ENCODE data around the gene STPG4. TPM values are rescaled to one million over a fixed set of nuclear protein-coding genes. Genes with fewer than 3 reads are reported as not detected.

The STPG4 gene
- total RNA-seq, 2 donors from 2014 or later, result 0.15 to 0.42 TPM

DNA sequence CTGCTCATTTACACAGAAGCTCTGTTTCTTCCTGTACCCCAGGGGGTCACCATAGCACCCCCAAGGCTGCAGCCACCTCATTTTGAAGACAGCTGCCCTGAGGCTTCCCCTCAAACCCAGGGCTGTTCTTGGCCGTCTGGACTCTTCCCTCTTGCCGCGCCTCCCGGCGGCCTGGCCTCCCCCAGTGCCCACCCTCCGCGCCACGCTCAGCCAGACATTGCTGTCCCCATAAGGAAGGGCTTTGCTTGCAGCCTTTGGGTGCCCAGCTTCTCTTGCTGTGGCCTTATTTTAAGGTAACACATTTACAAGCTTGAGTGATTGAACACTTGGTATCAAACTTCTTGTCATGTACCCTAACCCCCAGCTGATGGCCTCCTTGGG is 79.0 kb downstream of the STPG4 start:
- 95 to 98% methylated on average over 8 of the region's 8 CpGs for WGBS, 2 experiments (ENCODE audit: insufficient coverage in 1 of 2, insufficient read length in 1 of 2)
- H3K9ac ChIP-seq (ENCODE audit: extremely low read depth, low read length, poor library complexity, severe bottlenecking), result no peak overlapping the region
- H3K27ac ChIP-seq (ENCODE audit: low read depth, low read length), result peak overlapping the region; percentile 76

GRCh38 chr2:47075361-47076125 is 79.6 kb downstream of the STPG4 start:
- no peak for DNase-seq
- H3K4me3 ChIP-seq (ENCODE audit: low read length), result no peak overlapping the region
- 73 to 89% methylated on average over 2 to 6 of the region's 6 CpGs for WGBS, 2 experiments (ENCODE audit: insufficient coverage in 1 of 2, insufficient read length in 1 of 2)
- Mint-ChIP-seq H3K27me3 (ENCODE audit: insufficient read depth) (no peaks in the 10 kb centered on the region), H3K4me1 (peaks cover 35% of the 10 kb centered on the region), H3K9me3 (no peaks in the 10 kb centered on the region), H3K27ac (peak overlapping the region; percentile 77), H3K4me3 (no peak overlapping the region), H3K36me3 (ENCODE audit: low read depth) (no peaks in the 10 kb centered on the region)
- H3K9ac ChIP-seq (ENCODE audit: extremely low read depth, low read length, poor library complexity, severe bottlenecking), result no peak overlapping the region
- no peaks in the 10 kb centered on the region for H3K9me3 ChIP-seq (ENCODE audit: control insufficient read depth, low read length)
- TF ChIP-seq, protein P1, sequence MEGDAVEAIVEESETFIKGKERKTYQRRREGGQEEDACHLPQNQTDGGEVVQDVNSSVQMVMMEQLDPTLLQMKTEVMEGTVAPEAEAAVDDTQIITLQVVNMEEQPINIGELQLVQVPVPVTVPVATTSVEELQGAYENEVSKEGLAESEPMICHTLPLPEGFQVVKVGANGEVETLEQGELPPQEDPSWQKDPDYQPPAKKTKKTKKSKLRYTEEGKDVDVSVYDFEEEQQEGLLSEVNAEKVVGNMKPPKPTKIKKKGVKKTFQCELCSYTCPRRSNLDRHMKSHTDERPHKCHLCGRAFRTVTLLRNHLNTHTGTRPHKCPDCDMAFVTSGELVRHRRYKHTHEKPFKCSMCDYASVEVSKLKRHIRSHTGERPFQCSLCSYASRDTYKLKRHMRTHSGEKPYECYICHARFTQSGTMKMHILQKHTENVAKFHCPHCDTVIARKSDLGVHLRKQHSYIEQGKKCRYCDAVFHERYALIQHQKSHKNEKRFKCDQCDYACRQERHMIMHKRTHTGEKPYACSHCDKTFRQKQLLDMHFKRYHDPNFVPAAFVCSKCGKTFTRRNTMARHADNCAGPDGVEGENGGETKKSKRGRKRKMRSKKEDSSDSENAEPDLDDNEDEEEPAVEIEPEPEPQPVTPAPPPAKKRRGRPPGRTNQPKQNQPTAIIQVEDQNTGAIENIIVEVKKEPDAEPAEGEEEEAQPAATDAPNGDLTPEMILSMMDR (conservative IDR thresholded peaks at IDR 0.05), result peak; percentile 26
- H3K4me1 ChIP-seq (ENCODE audit: control insufficient read depth, insufficient read depth, low read length), result peaks cover 13% of the 10 kb centered on the region
- H3K27me3 ChIP-seq (ENCODE audit: control insufficient read depth, insufficient read depth, low read length, poor library complexity, severe bottlenecking), result no peaks in the 10 kb centered on the region
- H3K27ac ChIP-seq (ENCODE audit: low read depth, low read length), result no peak overlapping the region
- H3K36me3 ChIP-seq (ENCODE audit: control insufficient read depth, insufficient read depth, low read length), result peaks cover 4% of the 10 kb centered on the region

More for the DNA sequence above, 79.0 kb downstream of the STPG4 start:
- DNase-seq, result no peak
- H3K9me3 ChIP-seq (ENCODE audit: control insufficient read depth, low read length), result no peaks in the 10 kb centered on the region
- Mint-ChIP-seq H3K4me1 (peaks cover 35% of the 10 kb centered on the region), H3K9me3 (no peaks in the 10 kb centered on the region), H3K4me3 (no peak overlapping the region), H3K36me3 (ENCODE audit: low read depth) (no peaks in the 10 kb centered on the region), H3K27me3 (ENCODE audit: insufficient read depth) (no peaks in the 10 kb centered on the region), H3K27ac (peak overlapping the region; percentile 72)
- H3K4me3 ChIP-seq (ENCODE audit: low read length), result no peak overlapping the region
- no peaks in the 10 kb centered on the region for H3K36me3 ChIP-seq (ENCODE audit: control insufficient read depth, insufficient read depth, low read length)
- H3K4me1 ChIP-seq (ENCODE audit: control insufficient read depth, insufficient read depth, low read length), result peaks cover 13% of the 10 kb centered on the region
- no peaks in the 10 kb centered on the region for H3K27me3 ChIP-seq (ENCODE audit: control insufficient read depth, insufficient read depth, low read length, poor library complexity, severe bottlenecking)
- TF ChIP-seq, protein P1 (conservative IDR thresholded peaks at IDR 0.05), result no peak

GRCh38 chr2:47074691-47075090 is 80.4 kb downstream of the STPG4 start:
- H3K27ac Mint-ChIP-seq, result no peak overlapping the region
- Histone ChIP-seq H3K4me1 (ENCODE audit: control insufficient read depth, insufficient read depth, low read length) (peaks cover 9% of the 10 kb centered on the region), H3K27ac (ENCODE audit: low read depth, low read length) (no peak overlapping the region), H3K9ac (ENCODE audit: extremely low read depth, low read length, poor library complexity, severe bottlenecking) (no peak overlapping the region), H3K36me3 (ENCODE audit: control insufficient read depth, insufficient read depth, low read length) (peaks cover 4% of the 10 kb centered on the region), H3K27me3 (ENCODE audit: control insufficient read depth, insufficient read depth, low read length, poor library complexity, severe bottlenecking) (no peaks in the 10 kb centered on the region), H3K4me3 (ENCODE audit: low read length) (no peak overlapping the region), H3K9me3 (ENCODE audit: control insufficient read depth, low read length) (no peaks in the 10 kb centered on the region)
- WGBS, 2 experiments (ENCODE audit: insufficient coverage in 1 of 2, insufficient read length in 1 of 2), result 91 to 95% methylated on average over 4 of the region's 4 CpGs
- H3K36me3 Mint-ChIP-seq (ENCODE audit: low read depth), result no peaks in the 10 kb centered on the region
- DNase-seq, result no peak
- no peaks in the 10 kb centered on the region for H3K9me3 Mint-ChIP-seq
- TF ChIP-seq, protein P1 (conservative IDR thresholded peaks at IDR 0.05), result no peak
- H3K4me1 Mint-ChIP-seq, result peaks cover 30% of the 10 kb centered on the region
- no peak overlapping the region for H3K4me3 Mint-ChIP-seq
- H3K27me3 Mint-ChIP-seq (ENCODE audit: insufficient read depth), result no peaks in the 10 kb centered on the region
